GM18909 (cell line): Measurements from ENCODE around the gene MALT1.
A peak's percentile ranks its signal among the peaks of the same experiment; 100 is the strongest.
"Not testable (repeated sequence)": the region's sequence is repeated elsewhere in the genome, so short reads cannot be mapped to it uniquely, and the experiment has no call there.

ENCODE experiments used
- ATAC-seq: cut with Tn5 transposase; IDR thresholded peaks from one replicate; pipeline ENCODE4 v1.9.1; 2021; ENCODE audit warnings: mild to moderate bottlenecking; ENCODE audit not compliant: unreplicated experiment, poor library complexity

Gene MALT1

GRCh38 chr18:58766164-58766563 lies 94.9 kb downstream of the MALT1 start:
- ATAC-seq: no peak

- ATAC-seq: no peak
Observed at GRCh38 chr18:58766946-58767345, 95.7 kb downstream of the MALT1 start.

DNA sequence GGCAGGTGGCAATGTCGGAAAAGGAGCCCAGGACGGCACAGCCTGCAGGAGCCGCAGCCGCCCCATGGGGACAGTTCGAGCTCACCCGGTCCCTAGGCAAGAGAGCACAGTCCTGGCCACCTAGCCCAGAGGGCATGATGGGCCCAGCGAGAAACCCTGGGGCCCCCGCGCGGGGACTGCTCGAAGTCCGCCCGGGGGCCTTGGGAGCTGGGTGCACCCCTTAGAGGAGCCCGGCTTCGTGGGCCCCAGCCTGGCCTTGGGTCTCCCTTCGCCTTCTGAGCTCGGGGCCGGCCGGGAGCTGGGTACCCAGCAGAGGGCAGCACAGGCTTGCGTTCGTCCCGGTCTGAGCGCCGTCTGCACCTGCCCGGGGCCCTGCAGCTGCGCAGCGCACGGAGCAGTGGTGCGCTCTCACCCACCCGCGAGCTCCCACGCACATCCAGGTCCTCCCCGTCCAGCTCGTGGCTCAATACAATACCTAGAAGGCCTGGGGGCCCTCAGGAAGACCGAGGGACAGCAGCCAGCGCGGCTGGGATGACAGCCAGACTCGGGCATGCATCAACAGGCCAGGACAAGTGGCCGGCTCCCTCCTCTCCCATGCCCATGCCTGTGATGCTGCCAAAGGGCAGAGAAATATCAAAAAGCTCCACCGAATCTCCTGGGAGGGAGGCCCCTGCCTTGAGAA lies 97.2 kb downstream of the MALT1 start:
- ATAC-seq: peak; percentile 85

DNA sequence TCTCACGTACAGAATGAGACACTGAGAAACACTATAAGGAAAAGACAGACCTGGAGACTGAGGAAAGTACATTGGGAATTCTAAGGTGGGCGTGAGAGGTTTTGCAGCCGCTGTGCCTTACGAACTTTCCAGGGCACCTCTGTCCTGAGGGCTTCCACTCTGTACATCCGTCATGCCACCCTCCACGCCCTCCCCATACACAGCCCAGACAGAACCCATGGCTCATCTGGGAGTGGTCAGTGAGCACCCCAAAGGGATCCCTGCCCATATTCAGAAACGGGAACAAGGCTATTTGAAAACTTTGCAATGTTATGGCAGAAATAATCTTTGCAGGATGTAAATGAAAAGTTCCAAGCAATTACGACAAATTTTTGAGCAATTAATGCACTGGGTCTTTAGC lies 98.1 kb downstream of the MALT1 start:
- no peak for ATAC-seq

GRCh38 chr18:58770601-58771000 lies 99.3 kb downstream of the MALT1 start:
- ATAC-seq: no peak

DNA sequence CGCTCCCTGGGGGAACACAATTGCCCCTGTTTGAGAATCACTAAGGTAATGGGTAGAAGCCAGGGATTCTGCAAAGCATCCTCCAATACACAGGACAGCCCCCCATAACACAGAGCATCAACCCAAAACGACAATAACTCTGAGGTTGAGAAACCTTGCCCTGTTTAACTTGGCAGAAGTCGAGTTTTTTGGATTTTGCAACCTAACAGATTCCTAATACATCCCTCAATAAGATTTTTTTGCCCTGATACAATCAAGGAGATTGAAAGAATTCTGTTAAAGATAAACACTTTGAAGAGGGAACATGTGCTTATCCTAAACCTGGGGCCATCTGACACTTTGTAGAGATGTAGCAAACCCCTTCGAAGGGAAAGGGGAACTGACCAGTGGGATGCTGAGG lies 100.9 kb downstream of the MALT1 start:
- no peak for ATAC-seq

GRCh38 chr18:58776084-58776483 lies 104.8 kb downstream of the MALT1 start:
- no peak for ATAC-seq

- ATAC-seq: not testable (repeated sequence)
Observed at GRCh38 chr18:58776541-58776940, 105.3 kb downstream of the MALT1 start.

DNA sequence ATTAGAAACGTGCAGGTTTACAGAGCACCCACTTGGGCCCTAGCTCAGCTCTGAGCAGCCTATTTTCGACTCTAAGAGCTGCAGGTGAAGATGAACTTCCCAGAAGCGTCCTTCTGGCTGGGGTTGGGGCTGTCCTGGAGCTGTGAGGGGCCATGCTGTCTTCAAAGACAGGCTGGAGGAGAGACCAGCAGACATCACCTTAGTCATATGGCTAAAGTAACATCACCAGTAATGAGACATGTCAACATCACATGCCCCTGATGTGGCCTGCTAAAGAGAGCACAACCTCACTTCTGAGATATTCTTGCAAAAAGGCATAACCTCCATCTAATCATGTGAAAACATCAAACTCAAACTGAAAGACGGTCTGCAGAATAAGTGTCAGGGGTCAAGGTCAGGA lies 106.2 kb downstream of the MALT1 start:
- no peak for ATAC-seq

GRCh38 chr18:58779529-58779928 lies 108.3 kb downstream of the MALT1 start:
- ATAC-seq: no peak

GRCh38 chr18:58780045-58780444 lies 108.8 kb downstream of the MALT1 start:
- no peak for ATAC-seq

GRCh38 chr18:58781627-58782194 lies 110.4 kb downstream of the MALT1 start:
- ATAC-seq: peak; percentile 79

- no peak for ATAC-seq
Observed at GRCh38 chr18:58784601-58785137, 113.4 kb downstream of the MALT1 start.

DNA sequence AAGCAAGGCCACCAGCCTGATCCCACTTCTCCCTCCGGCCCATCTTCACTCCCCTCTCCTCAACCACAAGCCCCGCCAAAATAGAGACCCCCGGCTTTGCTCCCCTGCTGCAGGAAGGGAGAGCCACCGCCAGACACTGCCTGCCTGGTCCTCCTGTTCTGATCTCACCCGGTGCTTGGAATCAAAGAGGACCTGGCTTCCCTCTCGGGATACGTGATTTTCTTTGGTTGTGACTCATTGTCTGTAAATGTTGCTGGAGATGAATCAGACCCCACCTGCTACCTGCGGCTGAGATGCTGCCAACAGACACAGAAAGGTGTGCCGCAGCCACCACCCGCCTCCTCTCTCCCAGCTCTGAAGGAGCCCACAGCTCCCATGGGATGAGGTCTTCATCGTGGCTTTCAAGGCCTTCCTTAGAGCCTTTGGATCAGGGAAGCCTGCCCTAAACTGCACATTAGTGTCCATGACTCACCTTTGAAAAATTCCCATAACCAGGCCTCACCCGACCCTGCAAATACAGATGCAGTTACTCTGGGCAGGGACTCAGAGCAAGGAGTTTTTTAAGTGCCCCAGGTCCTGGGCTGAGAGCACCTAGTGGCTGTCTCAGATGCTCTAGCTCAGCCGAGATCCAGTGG lies 114.0 kb downstream of the MALT1 start:
- no peak for ATAC-seq

DNA sequence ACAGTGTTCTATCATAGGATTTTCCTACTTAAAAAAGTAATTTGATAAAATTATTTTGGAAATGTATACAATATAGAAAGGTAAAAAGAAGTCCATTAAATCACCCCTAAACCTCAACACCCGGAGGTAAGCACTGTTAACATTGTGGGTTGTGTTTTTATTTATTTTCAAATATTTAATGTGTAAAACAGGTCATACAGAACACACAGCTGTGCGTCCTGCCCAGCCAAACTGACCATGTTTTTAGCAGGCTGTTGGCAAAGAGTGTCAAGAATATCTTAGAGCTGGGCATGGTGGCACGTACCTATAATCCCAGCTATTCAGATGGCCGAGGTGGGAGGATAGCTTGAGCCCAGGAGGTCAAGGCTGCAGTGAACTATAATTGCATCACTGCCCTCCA lies 114.6 kb downstream of the MALT1 start:
- ATAC-seq: no peak

DNA sequence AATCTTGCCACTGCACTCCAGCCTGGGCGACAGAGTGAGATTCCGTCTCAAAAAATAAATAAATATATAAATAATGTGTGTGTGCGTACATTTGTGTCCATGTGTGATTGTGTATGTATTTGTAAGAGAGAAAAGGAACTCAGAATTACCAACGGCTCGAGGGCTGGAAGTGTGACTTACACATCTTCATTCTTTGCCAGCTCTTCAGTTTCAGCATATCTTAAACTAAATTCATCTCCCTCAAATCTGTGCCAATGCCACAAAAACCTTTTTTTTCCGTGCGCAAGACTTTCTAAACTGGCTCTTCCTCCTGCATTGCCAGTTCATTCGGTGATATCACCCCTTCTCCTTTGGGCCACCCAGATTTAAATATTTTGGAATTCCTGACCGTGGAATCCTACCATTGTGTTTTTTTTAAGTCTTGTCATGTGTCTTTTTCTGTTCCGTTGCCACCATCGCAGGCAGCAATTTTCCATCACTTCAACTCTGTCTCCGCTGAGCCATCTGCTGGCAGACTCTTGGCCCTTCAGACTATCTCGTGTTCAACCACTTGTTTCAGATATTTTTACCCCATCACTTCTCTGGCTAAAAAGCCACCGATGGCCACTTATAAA lies 116.4 kb downstream of the MALT1 start:
- ATAC-seq: no peak

GRCh38 chr18:58788470-58788869 lies 117.2 kb downstream of the MALT1 start:
- ATAC-seq: no peak

DNA sequence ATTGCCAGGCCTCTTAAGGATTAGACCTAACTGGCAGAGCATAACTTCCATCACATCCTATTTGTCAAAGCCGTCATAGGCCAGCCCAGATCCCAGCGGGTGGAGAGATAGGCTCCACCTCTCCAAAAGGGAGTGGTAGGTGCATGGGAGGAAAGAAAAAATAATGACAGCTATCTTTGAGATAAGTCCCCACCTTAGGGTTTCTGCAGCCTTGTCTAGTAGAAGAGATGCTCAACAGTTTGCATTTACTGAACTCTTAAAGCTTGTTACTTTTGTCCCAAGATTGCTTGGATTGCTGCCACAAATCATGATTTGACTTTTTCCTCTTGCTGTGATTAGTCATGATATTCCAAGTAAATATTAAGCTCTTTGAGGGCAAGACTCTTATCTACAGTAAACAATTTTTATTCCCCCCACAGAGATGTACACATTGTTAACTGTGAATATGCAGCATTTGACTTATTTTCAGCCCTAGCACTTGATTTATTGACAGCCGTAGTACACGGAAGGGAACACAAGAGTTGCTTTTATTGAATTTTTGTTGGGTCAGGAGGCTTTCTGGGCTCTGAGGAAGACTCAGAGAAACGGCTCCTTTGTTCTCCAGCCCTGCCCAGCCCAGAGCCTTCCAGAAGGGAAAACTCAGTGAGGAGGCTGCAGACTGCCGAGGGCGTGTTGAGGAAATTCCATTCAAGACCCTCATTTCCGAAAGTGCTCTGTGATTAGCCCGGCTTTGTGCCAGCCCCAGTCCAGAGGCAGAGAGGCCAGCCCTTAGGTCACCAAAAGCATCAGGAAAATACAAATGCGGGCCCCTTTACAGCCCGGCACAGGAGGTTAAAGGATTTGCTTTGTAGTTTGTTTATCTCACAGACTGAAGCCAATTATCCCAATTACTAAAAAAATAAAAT lies 118.0 kb downstream of the MALT1 start:
- ATAC-seq: no peak

- ATAC-seq: no peak
Observed at GRCh38 chr18:58789876-58790240, 118.6 kb downstream of the MALT1 start.

GRCh38 chr18:58792086-58792485 lies 120.8 kb downstream of the MALT1 start:
- peak; percentile 94 for ATAC-seq
